ENCODE data around the gene KCTD15.

The KCTD15 gene

DNA sequence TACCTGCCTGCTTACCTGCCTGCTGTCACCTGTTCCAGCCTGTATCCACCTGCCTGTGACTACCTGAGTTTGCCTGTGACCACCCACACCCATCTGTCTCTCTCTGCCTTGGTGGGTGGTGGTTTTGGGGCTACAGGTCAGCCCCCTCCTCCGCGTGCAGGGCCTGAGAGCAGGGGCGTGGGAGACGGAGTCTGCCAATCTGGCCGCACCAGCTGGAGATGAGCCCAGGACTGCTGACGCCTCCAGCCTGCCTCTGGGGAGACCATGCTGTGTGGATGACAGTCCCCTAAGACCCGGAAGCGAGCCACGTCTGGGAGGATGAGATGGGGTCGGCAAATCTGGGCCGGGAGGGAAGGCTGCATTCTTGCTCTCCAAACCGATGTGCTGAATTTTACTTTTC is 15.9 kb upstream of the KCTD15 start:
- no peak overlapping the region for H3K9ac ChIP-seq (ENCODE audit: insufficient read length)
- no peaks in the 10 kb centered on the region for H3K36me3 ChIP-seq (ENCODE audit: insufficient read depth, low read length)
- H3K4me3 ChIP-seq, result no peak overlapping the region
- H3K9me3 ChIP-seq (ENCODE audit: low read depth, low read length), result no peaks in the 10 kb centered on the region
- no peak overlapping the region for H3K27ac ChIP-seq
- no peak for DNase-seq (ENCODE audit: low read depth, low spot score)
- no peak for TF ChIP-seq POLR2AphosphoS5 (IDR thresholded peaks at IDR 0.05; ENCODE audit: borderline replicate concordance, low read depth, low read length)
- no peak for TF ChIP-seq EZH2 (IDR thresholded peaks at IDR 0.05)
- TF ChIP-seq FOXP2 (optimal IDR thresholded peaks at IDR 0.05; ENCODE audit: control extremely low read depth, extremely low read length, insufficient read depth), result no peak

DNA sequence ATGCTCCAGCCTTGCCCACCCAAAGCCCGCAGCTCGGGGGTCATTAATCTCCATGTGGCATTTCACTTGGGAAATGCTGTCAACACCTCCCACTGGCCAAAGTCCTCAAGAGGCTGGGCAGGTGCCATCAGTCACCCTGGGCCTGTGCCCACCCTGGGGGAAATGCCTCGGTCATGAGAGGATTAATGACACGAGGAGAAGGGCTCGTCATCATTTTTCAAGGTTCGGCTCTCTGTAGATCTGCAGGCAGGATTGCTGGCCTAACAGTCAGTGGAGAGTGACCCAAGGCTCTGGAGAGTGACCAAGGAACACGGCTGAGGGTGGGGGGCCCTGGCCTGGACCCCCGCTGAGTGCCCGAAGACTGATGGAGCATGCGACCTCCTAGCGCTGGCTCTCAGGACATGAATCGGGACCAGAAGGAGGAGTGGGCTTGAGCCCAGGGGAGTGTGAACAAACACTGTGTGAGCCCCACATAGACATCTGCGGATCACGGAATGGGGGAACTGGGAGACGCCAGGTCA is 15.2 kb upstream of the KCTD15 start:
- H3K9me3 ChIP-seq (ENCODE audit: low read depth, low read length), result no peaks in the 10 kb centered on the region
- no peaks in the 10 kb centered on the region for H3K36me3 ChIP-seq (ENCODE audit: insufficient read depth, low read length)
- no peak for TF ChIP-seq EZH2 (IDR thresholded peaks at IDR 0.05)
- no peak for TF ChIP-seq POLR2AphosphoS5 (IDR thresholded peaks at IDR 0.05; ENCODE audit: borderline replicate concordance, low read depth, low read length)
- no peak for TF ChIP-seq FOXP2 (optimal IDR thresholded peaks at IDR 0.05; ENCODE audit: control extremely low read depth, extremely low read length, insufficient read depth)
- H3K4me3 ChIP-seq, result no peak overlapping the region
- no peak overlapping the region for H3K9ac ChIP-seq (ENCODE audit: insufficient read length)
- DNase-seq (ENCODE audit: low read depth, low spot score), result no peak
- no peak overlapping the region for H3K27ac ChIP-seq

DNA sequence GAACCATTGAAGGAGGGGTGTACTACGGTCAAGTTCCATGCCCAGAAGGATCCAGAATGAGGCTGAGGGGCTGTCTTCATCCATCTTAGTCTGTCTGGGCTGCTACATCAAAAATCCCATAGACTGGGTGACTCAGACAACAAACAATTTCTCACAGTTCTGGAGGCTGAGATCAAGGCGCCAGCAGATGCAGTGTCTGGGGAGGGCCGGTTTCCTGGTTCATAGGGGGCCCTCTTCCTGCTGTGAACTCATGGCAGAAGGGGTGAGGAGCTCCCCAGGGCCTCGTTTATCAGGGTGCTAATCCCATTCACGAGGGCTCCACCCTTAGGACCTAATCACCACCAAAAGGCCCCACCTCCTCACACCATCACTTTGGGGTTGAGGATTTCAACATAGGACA is 14.7 kb upstream of the KCTD15 start:
- Histone ChIP-seq H3K27ac (no peak overlapping the region), H3K9ac (ENCODE audit: insufficient read length) (no peak overlapping the region), H3K9me3 (ENCODE audit: low read depth, low read length) (no peaks in the 10 kb centered on the region), H3K4me3 (no peak overlapping the region), H3K36me3 (ENCODE audit: insufficient read depth, low read length) (no peaks in the 10 kb centered on the region)
- TF ChIP-seq POLR2AphosphoS5 (IDR thresholded peaks at IDR 0.05; ENCODE audit: borderline replicate concordance, low read depth, low read length) (no peak), EZH2 (IDR thresholded peaks at IDR 0.05) (no peak), FOXP2 (optimal IDR thresholded peaks at IDR 0.05; ENCODE audit: control extremely low read depth, extremely low read length, insufficient read depth) (no peak)
- DNase-seq (ENCODE audit: low read depth, low spot score), result no peak

DNA sequence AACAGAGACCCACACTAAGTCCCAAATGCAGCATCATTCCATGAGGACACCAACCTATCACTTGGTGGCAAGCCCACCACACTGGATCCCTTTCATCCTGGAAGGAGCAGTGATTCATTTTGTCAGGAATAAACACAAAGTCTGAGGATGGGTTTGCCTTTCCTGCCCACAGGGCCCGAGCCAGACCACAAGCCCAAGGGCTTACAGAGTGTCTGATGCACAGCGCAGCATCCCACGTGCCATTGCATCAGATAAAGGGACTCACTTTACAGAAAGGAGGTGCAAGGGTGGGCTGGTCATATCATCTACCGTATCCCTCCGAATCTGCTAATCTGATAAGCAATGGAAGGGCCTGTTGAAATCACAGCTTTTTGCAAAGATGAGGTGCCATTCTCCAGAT is 12.2 kb upstream of the KCTD15 start:
- H3K4me3 ChIP-seq, result no peak overlapping the region
- no peak overlapping the region for H3K9ac ChIP-seq (ENCODE audit: insufficient read length)
- no peak for DNase-seq (ENCODE audit: low read depth, low spot score)
- no peak overlapping the region for H3K27ac ChIP-seq
- no peak for TF ChIP-seq EZH2 (IDR thresholded peaks at IDR 0.05)
- no peak for TF ChIP-seq POLR2AphosphoS5 (IDR thresholded peaks at IDR 0.05; ENCODE audit: borderline replicate concordance, low read depth, low read length)
- no peak for TF ChIP-seq FOXP2 (optimal IDR thresholded peaks at IDR 0.05; ENCODE audit: control extremely low read depth, extremely low read length, insufficient read depth)
- no peaks in the 10 kb centered on the region for H3K36me3 ChIP-seq (ENCODE audit: insufficient read depth, low read length)
- H3K9me3 ChIP-seq (ENCODE audit: low read depth, low read length), result no peaks in the 10 kb centered on the region

DNA sequence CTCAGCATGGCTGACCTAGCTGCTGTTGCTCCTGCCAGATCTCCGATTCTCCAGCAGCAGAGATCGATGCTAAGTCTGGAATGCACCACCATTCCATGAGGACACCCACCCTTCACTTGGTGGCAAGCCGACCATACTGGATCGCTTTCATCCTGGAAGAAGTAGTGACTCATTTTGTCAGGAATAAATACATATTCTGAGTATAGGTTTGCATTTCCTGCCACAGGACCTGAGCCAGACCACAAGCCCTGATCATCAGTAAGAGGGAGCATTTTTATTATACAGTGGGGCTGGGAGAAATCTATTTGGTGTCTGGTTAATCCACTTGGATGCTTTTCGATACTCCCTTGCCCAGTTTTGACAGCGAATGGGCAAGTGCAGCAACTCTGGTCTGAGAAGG is 10.9 kb upstream of the KCTD15 start:
- TF ChIP-seq EZH2 (IDR thresholded peaks at IDR 0.05) (no peak), FOXP2 (optimal IDR thresholded peaks at IDR 0.05; ENCODE audit: control extremely low read depth, extremely low read length, insufficient read depth) (no peak), POLR2AphosphoS5 (IDR thresholded peaks at IDR 0.05; ENCODE audit: borderline replicate concordance, low read depth, low read length) (no peak)
- Histone ChIP-seq H3K36me3 (ENCODE audit: insufficient read depth, low read length) (no peaks in the 10 kb centered on the region), H3K9me3 (ENCODE audit: low read depth, low read length) (no peaks in the 10 kb centered on the region), H3K9ac (ENCODE audit: insufficient read length) (no peak overlapping the region), H3K4me3 (no peak overlapping the region), H3K27ac (no peak overlapping the region)
- DNase-seq (ENCODE audit: low read depth, low spot score), result no peak

DNA sequence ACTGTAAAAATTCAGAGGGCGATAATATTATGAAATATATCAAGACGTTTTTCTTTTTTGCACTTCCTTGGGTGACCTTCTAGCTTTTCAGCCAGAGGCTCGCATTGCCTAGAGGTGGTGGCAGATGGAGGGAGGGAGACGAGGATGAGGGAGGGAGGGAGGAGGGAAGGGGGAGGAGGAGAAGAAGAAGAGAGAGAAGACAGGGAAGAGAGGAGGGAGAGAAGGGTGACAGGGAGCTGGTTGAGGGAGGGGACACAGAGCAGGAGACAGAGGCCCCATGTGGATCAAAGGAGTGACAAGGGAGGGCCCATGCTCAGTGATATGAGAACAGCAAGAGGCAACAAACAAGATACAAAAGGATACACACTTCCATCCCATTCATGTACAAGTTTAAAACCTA is 8.0 kb upstream of the KCTD15 start:
- TF ChIP-seq EZH2 (IDR thresholded peaks at IDR 0.05) (no peak), FOXP2 (optimal IDR thresholded peaks at IDR 0.05; ENCODE audit: control extremely low read depth, extremely low read length, insufficient read depth) (no peak), POLR2AphosphoS5 (IDR thresholded peaks at IDR 0.05; ENCODE audit: borderline replicate concordance, low read depth, low read length) (no peak)
- Histone ChIP-seq H3K4me3 (no peak overlapping the region), H3K36me3 (ENCODE audit: insufficient read depth, low read length) (no peaks in the 10 kb centered on the region), H3K27ac (no peak overlapping the region), H3K9ac (ENCODE audit: insufficient read length) (no peak overlapping the region), H3K9me3 (ENCODE audit: low read depth, low read length) (no peaks in the 10 kb centered on the region)
- no peak for DNase-seq (ENCODE audit: low read depth, low spot score)

DNA sequence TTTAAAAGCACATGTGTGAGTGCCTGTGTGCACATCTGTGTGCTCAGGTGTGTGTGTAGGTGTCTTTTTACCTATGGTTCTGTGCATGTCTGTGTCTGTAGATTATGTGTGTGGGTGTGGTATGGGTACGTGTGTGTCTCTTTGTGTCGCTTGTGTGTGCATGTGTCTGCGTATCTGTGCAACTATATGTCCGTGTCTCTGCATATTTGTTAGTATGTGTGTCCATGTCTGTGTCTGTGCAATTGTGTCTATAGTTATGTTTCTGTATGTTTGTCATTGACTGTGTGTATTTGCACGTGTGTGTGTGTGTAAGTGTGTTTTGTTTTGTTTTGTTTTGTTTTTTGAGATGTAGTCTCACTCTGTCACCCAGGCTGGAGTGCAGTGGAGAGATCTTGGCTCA is 7.3 kb upstream of the KCTD15 start:
- no peak for DNase-seq (ENCODE audit: low read depth, low spot score)
- no peak overlapping the region for H3K9ac ChIP-seq (ENCODE audit: insufficient read length)
- TF ChIP-seq EZH2 (IDR thresholded peaks at IDR 0.05) (no peak), POLR2AphosphoS5 (IDR thresholded peaks at IDR 0.05; ENCODE audit: borderline replicate concordance, low read depth, low read length) (no peak), FOXP2 (optimal IDR thresholded peaks at IDR 0.05; ENCODE audit: control extremely low read depth, extremely low read length, insufficient read depth) (no peak)
- no peaks in the 10 kb centered on the region for H3K9me3 ChIP-seq (ENCODE audit: low read depth, low read length)
- no peak overlapping the region for H3K4me3 ChIP-seq
- no peaks in the 10 kb centered on the region for H3K36me3 ChIP-seq (ENCODE audit: insufficient read depth, low read length)
- no peak overlapping the region for H3K27ac ChIP-seq

DNA sequence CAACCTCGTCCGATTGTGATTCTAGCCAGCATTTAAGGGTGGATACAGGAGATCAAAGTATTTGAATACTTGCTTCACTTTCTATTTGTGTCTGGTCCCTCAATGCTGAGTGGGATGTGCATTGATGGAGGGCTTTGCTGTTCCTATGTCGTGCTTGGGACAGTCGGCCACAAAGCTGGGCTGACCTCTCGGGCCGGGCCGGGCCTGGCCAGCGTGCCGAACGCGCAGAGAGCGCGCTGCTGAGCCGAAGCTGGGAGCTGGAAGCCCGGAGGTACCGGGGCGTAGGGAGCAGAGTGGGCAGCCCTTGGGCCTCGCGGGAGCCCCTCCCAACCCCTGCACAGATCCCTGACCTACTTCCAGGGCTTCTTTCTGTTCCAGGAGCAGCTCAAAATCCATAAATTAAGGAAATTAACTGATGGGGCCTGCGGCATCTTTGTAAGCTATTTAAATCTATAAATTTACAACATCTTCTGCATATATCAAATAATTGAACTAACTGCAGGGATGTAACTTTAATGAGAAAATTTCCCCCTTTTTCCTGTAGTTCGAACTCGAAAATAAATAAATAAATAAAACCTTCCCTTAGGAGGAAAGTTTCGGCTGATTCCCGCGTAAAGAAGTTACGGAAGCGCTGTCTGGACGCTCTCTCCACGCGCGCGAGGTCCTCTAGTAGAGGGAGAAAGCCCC is 1.8 kb upstream of the KCTD15 start:
- H3K9ac ChIP-seq (ENCODE audit: insufficient read length), result peak overlapping the region; percentile 88
- H3K36me3 ChIP-seq (ENCODE audit: insufficient read depth, low read length), result no peaks in the 10 kb centered on the region
- peak overlapping the region; percentile 86 for H3K4me3 ChIP-seq
- DNase-seq (ENCODE audit: low read depth, low spot score), result no peak
- H3K9me3 ChIP-seq (ENCODE audit: low read depth, low read length), result no peaks in the 10 kb centered on the region
- H3K27ac ChIP-seq, result no peak overlapping the region
- TF ChIP-seq POLR2AphosphoS5 (IDR thresholded peaks at IDR 0.05; ENCODE audit: borderline replicate concordance, low read depth, low read length) (no peak), EZH2 (IDR thresholded peaks at IDR 0.05) (no peak), FOXP2 (optimal IDR thresholded peaks at IDR 0.05; ENCODE audit: control extremely low read depth, extremely low read length, insufficient read depth) (no peak)
